Body of pancreas (tissue), 4 donors: ENCODE results near the gene HAGHL. TPM values are rescaled to one million over a fixed set of nuclear protein-coding genes. Genes with fewer than 3 reads are reported as not detected.

Source experiments
- ATAC-seq: fragments of 150-250 bp; one replicate; pipeline ENCODE4 v1.9.1; 2016
- DNase-seq, 4 donors: peaks; one replicate each; pipeline ENCODE4 v3.0.0-alpha.2; 2019
- H3K27ac ChIP-seq, 4 donors: fragments of 200-600 bp; sonication (generic); 1 replicate in 3 of 4; 2 replicates in 1 of 4; pipeline versions ENCODE4 v1.5.1 to v1.6.1; 2016 to 2019; ENCODE audit warnings: mild to moderate bottlenecking in 1 of 4, mixed read lengths in 1 of 4, moderate library complexity in 1 of 4
- H3K27me3 ChIP-seq, 2 donors: fragments of 200-600 bp; sonication (generic); one replicate each; pipeline ENCODE4 v1.6.0; 2016; ENCODE audit warnings: mild to moderate bottlenecking in 1 of 2
- H3K36me3 ChIP-seq, 2 donors: fragments of 200-600 bp; sonication (generic); replicated peaks in 1 of 2; 2 replicates each; pipeline ENCODE4 v1.5.1; 2016; ENCODE audit warnings: low read depth in 2 of 2; ENCODE audit not compliant: insufficient read depth in 1 of 2
- H3K4me1 ChIP-seq: fragments of 200-600 bp; sonication (generic); one replicate; pipeline ENCODE4 v1.6.0; 2016
- H3K4me3 ChIP-seq, 2 donors: fragments of 200-600 bp; sonication (generic); 1 replicate in 1 of 2; 2 replicates in 1 of 2; pipeline ENCODE4 v1.5.1; 2016 to 2019
- H3K9me3 ChIP-seq, 3 donors: fragments of 200-600 bp; sonication (generic); 1 replicate in 2 of 3; 2 replicates in 1 of 3; pipeline ENCODE4 v1.5.1; 2016
- POLR2A ChIP-seq, 3 donors: fragments of 450-650 bp; IDR thresholded peaks; one replicate each; pipeline ENCODE4 v1.6.1; 2016; ENCODE audit warnings: antibody characterized with exemption in 3 of 3, mild to moderate bottlenecking in 2 of 3
- WGBS, 2 donors: methylation state at CpG; one replicate each; pipeline ENCODE4 v1.1.5; 2017; 5-methylcytosine and 5-hydroxymethylcytosine counted together
- intact Hi-C: fragments of 100-400 bp; cut with DNase I; formaldehyde crosslinking; loops from one replicate; pipeline ENCODE4 v1.15.1; 2023
- microRNA counts, 2 donors: library from miRNA; unstranded; fragments of <30 nt; microRNA quantifications; one replicate each; lab custom pipeline; 2017
- microRNA-seq, 2 donors: library from miRNA; unstranded; fragments of <30 nt; microRNA quantifications; one replicate each; pipeline ENCODE4, GENCODE V29; 2016; ENCODE audit warnings: borderline number of aligned reads in 2 of 2, borderline replicate concordance in 2 of 2
- small RNA-seq: library from RNA; depleted of rRNA; stranded (forward); fragments of <200 nt; gene quantifications from one replicate; pipeline ENCODE3, GENCODE V24; 2016
- total RNA-seq, 2 donors: library from RNA; depleted of rRNA; stranded (reverse); fragments of >200 nt; gene quantifications; one replicate each; pipeline ENCODE4 v1.1.0, GENCODE V29; 2016
- TF ChIP-seq, protein P1 (sequence below), 7 experiments: fragments of 450-650 bp in 4 of 7; fragments of 200-600 bp in 3 of 7; sonication (generic) in 3 of 7; IDR thresholded peaks; one replicate each; pipeline ENCODE4 v1.5.1; 2016 to 2019; ENCODE audit warnings: antibody characterized with exemption in 7 of 7

HAGHL gene
- total RNA-seq, 2 donors from 2014 or later: 2.6 TPM; not detected in 1

- intact Hi-C loops: no loop called here
- Histone ChIP-seq H3K27me3 (peaks cover 0 to 2% of the 10 kb centered on the region in 2 donors), H3K4me1 (no peaks in the 10 kb centered on the region), H3K27ac (no peak overlapping the region), H3K9me3 (no peaks in the 10 kb centered on the region), H3K4me3 (no peak overlapping the region), H3K36me3 (no peaks in the 10 kb centered on the region)
- no peak for DNase-seq
- ATAC-seq: no peak
- WGBS, 2 donors: 28 to 36% methylated on average over 14 to 16 of the region's 16 CpGs
- TF ChIP-seq POLR2A (IDR thresholded peaks at IDR 0.05): no peak
- TF ChIP-seq, protein P1, sequence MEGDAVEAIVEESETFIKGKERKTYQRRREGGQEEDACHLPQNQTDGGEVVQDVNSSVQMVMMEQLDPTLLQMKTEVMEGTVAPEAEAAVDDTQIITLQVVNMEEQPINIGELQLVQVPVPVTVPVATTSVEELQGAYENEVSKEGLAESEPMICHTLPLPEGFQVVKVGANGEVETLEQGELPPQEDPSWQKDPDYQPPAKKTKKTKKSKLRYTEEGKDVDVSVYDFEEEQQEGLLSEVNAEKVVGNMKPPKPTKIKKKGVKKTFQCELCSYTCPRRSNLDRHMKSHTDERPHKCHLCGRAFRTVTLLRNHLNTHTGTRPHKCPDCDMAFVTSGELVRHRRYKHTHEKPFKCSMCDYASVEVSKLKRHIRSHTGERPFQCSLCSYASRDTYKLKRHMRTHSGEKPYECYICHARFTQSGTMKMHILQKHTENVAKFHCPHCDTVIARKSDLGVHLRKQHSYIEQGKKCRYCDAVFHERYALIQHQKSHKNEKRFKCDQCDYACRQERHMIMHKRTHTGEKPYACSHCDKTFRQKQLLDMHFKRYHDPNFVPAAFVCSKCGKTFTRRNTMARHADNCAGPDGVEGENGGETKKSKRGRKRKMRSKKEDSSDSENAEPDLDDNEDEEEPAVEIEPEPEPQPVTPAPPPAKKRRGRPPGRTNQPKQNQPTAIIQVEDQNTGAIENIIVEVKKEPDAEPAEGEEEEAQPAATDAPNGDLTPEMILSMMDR (IDR thresholded peaks at IDR 0.05): no peak
Measured at GRCh38 chr16:777826-778225, 50.9 kb downstream of the HAGHL start.

- TF ChIP-seq, protein P1 (IDR thresholded peaks at IDR 0.05): no peak
- no peak for TF ChIP-seq POLR2A (IDR thresholded peaks at IDR 0.05)
- Histone ChIP-seq H3K4me1 (no peaks in the 10 kb centered on the region), H3K27ac (no peak overlapping the region), H3K27me3 (peaks cover 0 to 6% of the 10 kb centered on the region in 2 donors), H3K9me3 (no peaks in the 10 kb centered on the region), H3K4me3 (no peak overlapping the region), H3K36me3 (no peaks in the 10 kb centered on the region)
- DNase-seq: no peak
- no peak for ATAC-seq
- intact Hi-C loops: no loop called here
- whole genome bisulfite sequencing, 2 donors: 54 to 64% methylated on average over 11 of the region's 11 CpGs
Measured at GRCh38 chr16:778447-778846, 51.5 kb downstream of the HAGHL start.

DNA sequence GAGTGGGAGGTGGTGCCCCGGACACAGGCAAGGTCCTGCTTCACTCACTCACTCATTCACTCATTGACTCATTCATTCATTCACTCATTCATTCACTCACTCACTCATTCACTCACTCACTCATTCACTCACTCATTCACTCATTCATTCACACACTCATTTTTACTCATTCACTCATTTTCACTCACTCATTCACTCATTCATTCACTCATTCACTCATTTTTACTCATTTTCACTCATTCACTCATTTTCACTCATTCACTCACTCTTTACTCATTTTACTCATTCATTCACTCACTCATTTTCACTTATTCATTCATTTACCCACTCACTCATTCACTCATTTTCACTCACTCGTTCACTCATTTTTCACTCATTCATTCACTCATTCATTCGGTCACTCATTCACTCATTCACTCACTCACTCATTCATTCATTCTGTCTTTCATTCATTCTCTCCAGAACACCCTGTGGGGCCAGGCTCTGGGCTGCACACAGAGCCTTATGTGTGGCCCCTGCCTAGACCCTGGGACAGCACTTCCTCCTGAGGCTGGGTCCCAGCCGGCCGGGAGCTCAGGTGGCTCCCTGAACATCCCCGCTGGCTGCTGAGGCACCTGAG lies 52.1 kb downstream of the HAGHL start:
- Histone ChIP-seq H3K27me3 (peaks cover 0 to 10% of the 10 kb centered on the region in 2 donors), H3K9me3 (no peaks in the 10 kb centered on the region), H3K4me1 (peaks cover 5% of the 10 kb centered on the region), H3K27ac (no peak overlapping the region), H3K36me3 (no peaks in the 10 kb centered on the region), H3K4me3 (no peak overlapping the region)
- ATAC-seq (no peak), DNase-seq (no peak)
- WGBS, 2 donors: 65 to 67% methylated on average over 6 of the region's 6 CpGs
- intact Hi-C loops: no loop called here
- TF ChIP-seq, protein P1 (IDR thresholded peaks at IDR 0.05): no peak

MicroRNAs encoded within 50 kb of the gene (microRNA counts, 767-probe panel; counts per million panel counts)
- 0 to 736 counts per million in 2 donors for microRNA hsa-miR-662 (lab: Ali Mortazavi, UCI)

Small RNA genes lying within 50 kb of the gene (microRNA-seq; reads per million reads assigned to microRNA genes)
- 0 reads per million in 2 donors for gene MIR662

Small RNA genes lying within 50 kb of the gene (small RNA-seq; reads per million reads assigned to genes)
- not detected for gene MIR662

Other genes starting within 250 kb of the HAGHL start
- gene CAPN15, start 199.4 kb upstream of the HAGHL start, total RNA-seq: 100 to 1,000 TPM in 1 of 2 donors, 10 to 100 TPM in 1; 48.0 to 104 TPM
- gene PRR35, start 166.7 kb upstream of the HAGHL start, total RNA-seq: not detected
- under 1 TPM in 1 of 2 donors, not detected in 1; 0.52 TPM for gene NHLRC4, start 160.1 kb upstream of the HAGHL start, total RNA-seq
- 10 to 100 TPM; 76.5 to 83.1 TPM for gene PIGQ, start 157.1 kb upstream of the HAGHL start, total RNA-seq
- 10 to 100 TPM; 37.2 to 41.0 TPM for gene RAB40C, start 137.0 kb upstream of the HAGHL start, total RNA-seq
- 1 to 10 TPM; 3.9 to 5.6 TPM for gene WFIKKN1, start 96.1 kb upstream of the HAGHL start, total RNA-seq
- gene METTL26, start 90.8 kb upstream of the HAGHL start, total RNA-seq: 100 to 1,000 TPM in 1 of 2 donors, 10 to 100 TPM in 1; 76.8 to 115 TPM
- gene MCRIP2, start 85.3 kb upstream of the HAGHL start, total RNA-seq: 10 to 100 TPM; 41.2 to 47.5 TPM
- 100 to 1,000 TPM in 1 of 2 donors, 10 to 100 TPM in 1; 15.8 to 111 TPM for gene WDR90, start 77.7 kb upstream of the HAGHL start, total RNA-seq
- gene RHOT2, start 59.0 kb upstream of the HAGHL start, total RNA-seq: 10 to 100 TPM; 65.6 to 89.0 TPM
- 1 to 10 TPM; 1.8 to 4.3 TPM for gene RHBDL1, start 51.4 kb upstream of the HAGHL start, total RNA-seq
- gene STUB1, start 46.7 kb upstream of the HAGHL start, total RNA-seq: 100 to 1,000 TPM in 1 of 2 donors, 10 to 100 TPM in 1; 63.3 to 205 TPM
- 100 to 1,000 TPM in 1 of 2 donors, 10 to 100 TPM in 1; 49.5 to 128 TPM for gene JMJD8, start 42.8 kb upstream of the HAGHL start, total RNA-seq
- 10 to 100 TPM in 1 of 2 donors, 1 to 10 TPM in 1; 8.6 to 16.8 TPM for gene WDR24, start 36.7 kb upstream of the HAGHL start, total RNA-seq
- gene FBXL16, start 21.3 kb upstream of the HAGHL start, total RNA-seq: 1 to 10 TPM; 1.0 to 2.3 TPM
- gene METRN, start 12.0 kb upstream of the HAGHL start, total RNA-seq: 10 to 100 TPM; 36.6 to 71.9 TPM
- gene ANTKMT, start 6.0 kb upstream of the HAGHL start, total RNA-seq: 100 to 1,000 TPM in 1 of 2 donors, 10 to 100 TPM in 1; 71.6 to 189 TPM
- not detected for gene CCDC78, start 663 bp upstream of the HAGHL start, total RNA-seq
- 10 to 100 TPM; 25.4 to 26.4 TPM for gene CIAO3, start 13.9 kb downstream of the HAGHL start, total RNA-seq
- gene MSLN, start 33.6 kb downstream of the HAGHL start, total RNA-seq: 1 to 10 TPM in 1 of 2 donors, not detected in 1; 2.1 TPM
- 10 to 100 TPM; 19.7 to 31.3 TPM for gene RPUSD1, start 61.3 kb downstream of the HAGHL start, total RNA-seq
- 10 to 100 TPM in 1 of 2 donors, 1 to 10 TPM in 1; 7.5 to 14.5 TPM for gene CHTF18, start 61.5 kb downstream of the HAGHL start, total RNA-seq
- gene GNG13, start 73.6 kb downstream of the HAGHL start, total RNA-seq: not detected
- gene LMF1, start 243.9 kb downstream of the HAGHL start, total RNA-seq: 10 to 100 TPM; 15.8 to 20.1 TPM